ENCODE results near the gene FANCF.
"Not testable (repeated sequence)": the region's sequence is repeated elsewhere in the genome, so short reads cannot be mapped to it uniquely, and the experiment has no call there.

The FANCF gene

DNA sequence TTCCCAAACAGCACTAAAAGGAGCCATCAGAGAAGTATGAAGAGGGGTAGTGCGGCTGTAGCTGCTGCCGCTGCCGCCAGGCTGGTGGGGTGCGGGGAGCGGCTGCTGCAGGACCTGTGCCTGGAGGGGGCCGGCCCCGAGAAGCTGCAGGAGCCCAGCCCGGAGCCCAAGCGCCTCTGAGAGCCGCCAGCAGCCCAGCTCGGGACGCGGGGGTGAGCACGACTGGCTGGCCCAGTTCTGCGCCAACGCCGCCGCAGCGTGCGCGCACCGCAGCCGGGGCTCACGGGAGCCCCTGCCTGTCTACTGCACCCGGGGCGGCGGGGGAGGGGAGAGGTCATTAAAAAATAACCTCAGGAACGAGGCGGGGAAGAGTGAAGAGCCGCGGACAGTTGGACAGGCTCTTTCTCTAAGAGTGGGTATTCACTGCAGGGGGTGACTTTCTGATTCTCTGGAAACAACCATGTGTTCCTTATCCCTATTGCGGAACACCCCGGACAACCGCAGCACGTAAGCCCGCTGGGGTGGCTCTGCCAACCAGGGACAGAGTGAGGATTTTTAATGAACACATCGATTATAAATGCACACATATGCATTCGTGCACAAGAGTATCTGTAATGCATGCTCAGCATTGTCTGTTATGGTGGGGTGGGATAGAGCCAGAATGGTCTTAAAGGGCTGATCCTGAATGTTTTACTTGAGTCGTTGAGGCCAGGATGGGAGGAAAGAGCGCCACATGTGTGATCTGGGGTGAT, 41.2 kb upstream of the FANCF start:
- TF ChIP-seq ZFX (IDR thresholded peaks at IDR 0.05; ENCODE audit: borderline replicate concordance) (no peak), CTCF (IDR thresholded peaks at IDR 0.05) (no peak)
- H3K27ac ChIP-seq = peak overlapping the region; percentile 47

GRCh38 chr11:22666325-22666687, 40.7 kb upstream of the FANCF start, which contains the start of gene GAS2:
Gene GAS2, plus strand, starts transcription at chr11:22666611. Its CDS starts 8,259 bp downstream, at chr11:22674870.
- TF ChIP-seq CTCF (IDR thresholded peaks at IDR 0.05) (no peak), ZFX (IDR thresholded peaks at IDR 0.05; ENCODE audit: borderline replicate concordance) (no peak)

GRCh38 chr11:22659783-22660182, 34.2 kb upstream of the FANCF start:
- TF ChIP-seq CTCF (IDR thresholded peaks at IDR 0.05) = no peak
- TF ChIP-seq ZFX (IDR thresholded peaks at IDR 0.05; ENCODE audit: borderline replicate concordance) = no peak
- H3K27ac ChIP-seq = no peak overlapping the region

More at GRCh38 chr11:22666325-22666687, 40.7 kb upstream of the FANCF start, which contains the start of gene GAS2:
- H3K27ac ChIP-seq = peak within 1 kb of the TSS; percentile 47

DNA sequence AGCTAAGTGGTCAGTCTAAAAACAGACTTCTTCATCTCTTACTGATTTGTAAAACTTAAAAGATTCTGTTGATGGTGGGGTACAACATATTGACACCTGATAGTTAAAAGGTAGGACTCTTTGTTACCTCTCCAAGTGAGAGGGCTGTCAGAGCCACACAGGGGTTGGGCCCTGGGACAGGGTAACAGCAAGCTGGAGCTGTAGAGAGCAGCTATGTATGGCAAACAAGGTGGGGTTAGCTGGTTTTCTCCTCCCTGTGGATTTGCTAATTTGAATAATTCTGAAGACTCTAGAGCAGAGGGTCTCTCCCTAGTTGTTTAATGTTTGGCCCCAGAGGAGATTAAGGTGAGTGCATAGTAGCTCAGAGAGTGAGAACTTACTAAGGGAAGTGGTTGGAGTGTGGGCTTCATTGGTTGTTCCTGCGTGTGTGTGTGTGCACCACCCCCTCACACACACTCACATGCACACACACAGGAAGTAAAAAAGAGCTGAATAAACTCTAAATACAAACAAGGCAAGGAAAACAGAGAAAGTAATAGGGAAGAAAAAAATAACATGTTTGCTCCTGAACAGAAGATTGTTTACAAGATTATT, 31.6 kb upstream of the FANCF start:
- H3K27ac ChIP-seq = peak overlapping the region; percentile 61
- TF ChIP-seq ZFX (IDR thresholded peaks at IDR 0.05; ENCODE audit: borderline replicate concordance) (no peak), CTCF (IDR thresholded peaks at IDR 0.05) (no peak)

- TF ChIP-seq CTCF (IDR thresholded peaks at IDR 0.05) = no peak
Observed at GRCh38 chr11:22656130-22656529, 30.5 kb upstream of the FANCF start.

GRCh38 chr11:22652346-22652745, 26.7 kb upstream of the FANCF start:
- H3K27ac ChIP-seq = not testable (repeated sequence)

More at GRCh38 chr11:22656130-22656529, 30.5 kb upstream of the FANCF start:
- peak overlapping the region; percentile 61 for H3K27ac ChIP-seq

DNA sequence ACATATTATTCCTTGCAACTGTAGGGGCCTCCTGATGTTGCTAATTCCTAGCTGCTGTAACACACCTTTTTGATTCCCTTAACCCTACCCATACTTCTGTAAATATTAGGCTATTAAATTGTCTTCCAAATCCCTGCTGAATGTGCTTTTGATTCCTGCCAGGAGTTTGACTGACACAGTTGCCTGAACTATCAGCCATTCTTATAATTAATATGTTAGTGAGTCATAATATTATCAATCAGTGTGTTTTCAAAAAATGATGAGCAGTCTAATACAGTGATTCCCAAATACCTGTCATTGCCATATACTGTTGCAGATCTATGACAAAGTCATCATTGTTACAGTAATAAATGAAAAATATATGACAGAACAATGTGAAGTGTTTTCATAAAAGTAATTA, 15.9 kb upstream of the FANCF start:
- no peak overlapping the region for H3K27ac ChIP-seq
- TF ChIP-seq ZFX (IDR thresholded peaks at IDR 0.05; ENCODE audit: borderline replicate concordance) (no peak), CTCF (IDR thresholded peaks at IDR 0.05) (no peak)
